Fibroblast of the conjunctiva (primary cell): ENCODE measurements around the gene IMP4.

ENCODE experiments used
- DNase-seq: peaks from one replicate; pipeline ENCODE4 v3.0.0-alpha.2; 2010; ENCODE audit warnings: low read depth

The IMP4 gene

DNA sequence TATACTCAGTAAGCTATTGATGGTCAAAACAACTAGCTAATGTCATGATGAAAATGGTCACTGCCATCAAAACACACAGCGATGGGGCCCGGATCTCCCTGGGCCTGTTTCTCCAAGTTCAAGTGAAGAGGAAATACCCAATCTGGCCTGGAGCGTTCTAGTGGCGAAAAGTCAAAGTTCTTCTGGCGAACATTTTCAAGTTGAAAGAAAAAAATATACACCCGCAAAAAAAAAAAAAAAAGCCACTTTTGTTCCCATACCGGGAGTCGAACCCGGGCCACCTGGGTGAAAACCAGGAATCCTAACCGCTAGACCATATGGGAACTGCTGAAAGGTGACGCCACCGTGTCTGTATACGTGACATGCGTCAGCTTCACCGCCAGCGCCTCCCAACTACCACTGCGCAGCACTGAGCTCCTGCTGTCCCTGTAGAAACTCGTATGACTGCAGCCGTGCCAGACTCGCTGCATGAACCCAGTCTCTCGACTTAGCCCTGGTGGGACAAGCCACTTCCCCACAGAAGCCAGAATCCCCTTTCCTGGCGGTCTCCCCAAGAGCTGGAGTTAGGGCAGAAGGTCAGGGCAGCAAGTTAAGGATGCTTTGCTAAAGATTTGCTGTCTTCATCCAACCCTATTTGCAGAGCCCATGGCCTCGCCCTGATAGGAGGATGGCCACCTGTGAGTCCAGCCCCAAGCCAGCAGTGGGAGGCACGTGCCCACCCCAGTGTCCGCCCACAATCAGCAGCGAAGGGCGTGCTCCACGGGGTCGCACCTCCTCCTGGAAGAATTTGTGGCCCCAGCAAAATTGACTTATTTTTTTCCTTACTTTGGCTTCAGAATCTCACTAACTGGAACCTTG lies 5.6 kb upstream of the IMP4 start:
- DNase-seq: peak; percentile 71

DNA sequence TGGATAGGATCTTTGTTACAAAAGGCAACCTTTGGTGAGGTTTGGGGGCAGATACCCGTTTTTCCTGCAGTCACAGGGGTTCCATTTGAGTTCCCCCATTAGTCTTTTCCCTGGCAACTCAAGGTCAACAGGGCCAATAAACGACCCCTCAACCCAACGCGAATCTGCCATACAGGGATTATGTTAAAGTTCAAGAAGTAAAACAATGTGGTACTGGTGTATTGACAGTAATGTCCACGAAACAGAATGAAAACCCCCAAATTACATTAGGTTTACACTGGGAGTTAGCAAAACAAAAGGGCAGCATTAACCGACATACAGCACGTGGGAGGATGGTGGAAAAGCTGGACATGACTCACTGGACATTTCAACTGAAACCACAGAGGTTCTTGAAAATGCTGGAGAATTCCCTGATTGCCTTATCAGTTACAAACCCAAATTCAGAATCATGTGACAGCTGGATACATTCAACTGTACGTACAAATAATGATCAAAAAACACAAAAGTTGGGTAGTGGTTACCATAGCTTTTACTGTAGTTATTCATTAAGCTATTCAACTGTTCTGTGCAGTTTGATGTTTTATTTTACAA lies 4.9 kb upstream of the IMP4 start:
- no peak for DNase-seq

DNA sequence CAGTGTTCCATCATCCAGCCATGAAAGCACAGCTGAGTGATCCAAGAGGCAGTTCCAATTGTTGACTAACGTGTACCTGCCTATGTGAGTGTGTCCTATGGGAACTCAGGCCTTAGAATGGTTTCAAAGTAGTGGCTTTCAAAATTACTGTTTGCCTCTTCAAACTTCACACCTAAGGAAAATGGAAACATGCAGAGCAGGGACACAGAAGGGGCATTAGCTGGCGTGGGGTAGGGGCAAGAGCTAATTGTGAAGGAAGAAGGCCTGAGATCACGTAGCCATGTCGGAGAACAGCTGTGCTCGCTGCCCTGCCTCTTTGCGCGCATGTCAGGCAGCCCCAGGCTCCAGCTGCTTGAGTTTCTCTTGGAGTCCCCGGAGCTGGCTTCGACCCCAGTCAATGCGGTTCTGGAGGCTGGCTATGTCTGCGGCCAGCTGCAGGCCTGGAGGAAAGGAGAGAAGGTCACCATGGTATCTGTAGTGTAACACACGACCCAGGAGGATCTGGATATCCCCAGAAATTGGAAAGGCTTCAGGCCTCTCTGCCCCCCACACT lies 3.8 kb upstream of the IMP4 start:
- DNase-seq: no peak

DNA sequence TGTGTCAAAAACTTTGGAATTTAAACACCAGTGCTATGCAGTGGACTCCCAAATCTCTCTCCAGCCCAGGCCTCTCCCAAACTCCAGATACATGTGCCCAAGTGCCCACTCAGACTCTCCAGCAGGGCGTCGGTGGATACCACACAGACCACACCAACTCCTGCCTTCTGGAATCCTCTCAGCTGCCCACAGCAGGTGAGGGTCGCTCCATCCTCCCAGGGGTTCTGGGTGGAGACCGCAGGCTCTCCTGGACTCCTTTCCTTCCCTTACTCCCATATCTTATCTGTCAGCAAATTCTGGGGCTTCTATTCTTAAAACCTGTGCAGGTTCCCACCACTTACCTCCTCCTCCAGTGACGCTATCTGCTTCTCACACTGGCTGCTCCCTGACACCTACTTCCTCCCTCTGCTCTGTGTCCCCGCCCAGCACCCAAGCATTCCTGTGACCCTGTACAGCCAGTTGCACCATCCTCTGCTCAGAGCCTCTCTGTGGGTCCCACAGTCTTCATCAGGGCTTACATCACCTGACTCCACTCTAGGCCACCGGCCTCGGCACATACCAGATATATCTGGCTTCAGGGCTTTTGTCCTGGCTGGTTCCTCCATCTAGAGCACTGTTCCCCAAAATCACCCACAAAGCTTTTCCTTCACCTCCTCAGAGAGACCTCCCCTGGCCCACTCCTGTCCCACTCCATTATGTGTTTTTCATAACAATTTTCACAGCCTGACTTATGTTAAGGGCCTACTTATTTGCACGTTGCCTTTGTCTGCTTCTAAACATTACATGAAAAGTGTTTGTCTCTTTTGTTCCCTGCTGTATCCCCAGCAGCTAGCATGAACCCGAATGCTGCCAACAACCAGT lies 2.6 kb upstream of the IMP4 start:
- no peak for DNase-seq

DNA sequence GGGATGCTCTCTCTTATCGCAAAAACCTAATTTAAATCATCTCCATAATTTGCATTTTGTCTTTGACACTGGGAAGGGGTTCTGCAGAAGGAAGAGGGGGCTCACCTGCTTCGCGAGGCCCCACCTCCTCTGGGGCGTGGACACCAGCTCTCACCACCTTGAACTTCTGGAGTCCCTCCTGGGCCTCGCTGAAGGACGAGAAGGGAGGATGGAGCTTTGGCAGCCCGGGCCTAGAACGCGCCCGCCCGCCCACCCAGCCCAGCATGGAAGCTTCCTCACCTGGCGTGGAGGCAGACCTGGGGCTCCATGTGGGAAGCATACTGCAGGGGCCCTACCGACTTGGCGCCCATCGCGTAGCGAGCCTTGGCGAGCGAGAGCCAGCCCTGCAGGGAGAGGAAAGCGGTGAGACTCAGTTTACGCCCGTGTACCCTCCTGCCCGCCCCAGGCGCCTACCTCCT lies 1.1 kb upstream of the IMP4 start:
- DNase-seq: no peak

DNA sequence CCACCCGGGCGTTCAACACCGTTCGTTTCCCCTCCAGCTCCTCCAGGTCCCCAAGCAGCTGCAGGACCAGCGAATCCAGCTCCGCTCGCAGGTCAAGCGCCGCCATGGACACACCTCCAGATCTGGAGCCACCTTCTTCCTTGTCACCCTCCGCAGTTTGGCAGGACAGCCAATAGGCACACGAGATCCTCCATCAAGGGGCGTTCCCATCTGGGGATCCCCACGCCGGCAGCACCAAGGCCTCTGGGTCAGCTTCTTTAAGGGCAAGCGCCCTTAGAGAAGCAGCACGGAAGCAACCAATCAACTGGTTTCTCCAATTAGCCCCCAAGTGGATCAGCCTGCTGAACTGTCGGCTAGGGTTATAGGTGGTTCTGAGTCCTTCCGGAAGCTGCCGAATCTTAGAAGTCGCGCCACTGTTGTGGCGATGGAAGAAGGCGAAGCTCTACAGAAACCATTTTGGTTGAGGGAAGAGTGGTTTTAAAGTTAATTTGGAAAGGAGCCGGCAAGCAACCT lies 621 bp upstream of the IMP4 start:
- peak; percentile 90 for DNase-seq

DNA sequence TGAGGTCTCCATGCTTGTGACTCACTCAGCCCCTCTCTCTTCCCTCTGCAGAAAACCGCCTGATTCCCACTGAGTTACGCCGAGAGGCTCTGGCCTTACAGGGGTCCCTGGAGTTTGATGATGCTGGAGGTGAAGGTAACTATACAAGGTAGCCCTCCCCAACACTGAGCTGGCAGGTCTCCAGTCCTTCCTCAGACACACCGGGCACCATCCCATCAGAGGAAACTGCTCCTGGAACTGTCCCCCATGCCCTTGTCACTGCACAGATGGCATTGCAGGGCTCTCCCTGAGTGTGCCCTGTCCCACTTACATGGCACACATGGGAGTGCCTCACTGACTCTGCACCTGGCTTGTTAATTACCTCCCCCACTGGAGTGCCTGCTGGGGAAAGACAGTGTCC lies 1.9 kb downstream of the IMP4 start:
- no peak for DNase-seq

DNA sequence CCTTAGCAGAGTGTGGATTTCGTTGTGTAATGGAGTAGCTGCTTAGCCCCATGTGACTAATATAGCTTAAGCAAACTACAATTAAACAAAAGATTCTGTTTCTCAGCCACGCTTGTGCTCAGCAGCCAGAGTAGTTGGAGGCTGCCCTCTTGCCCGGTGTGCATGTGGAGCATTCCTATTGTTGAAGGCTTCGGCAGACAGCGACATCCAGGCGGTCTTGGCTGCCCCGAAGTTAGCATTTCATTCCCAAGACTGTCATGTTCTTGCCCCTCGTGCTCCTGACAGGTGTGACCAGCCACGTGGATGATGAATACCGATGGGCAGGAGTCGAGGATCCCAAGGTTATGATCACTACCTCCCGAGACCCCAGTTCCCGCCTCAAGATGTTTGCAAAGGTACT lies 2.4 kb downstream of the IMP4 start:
- DNase-seq: no peak

DNA sequence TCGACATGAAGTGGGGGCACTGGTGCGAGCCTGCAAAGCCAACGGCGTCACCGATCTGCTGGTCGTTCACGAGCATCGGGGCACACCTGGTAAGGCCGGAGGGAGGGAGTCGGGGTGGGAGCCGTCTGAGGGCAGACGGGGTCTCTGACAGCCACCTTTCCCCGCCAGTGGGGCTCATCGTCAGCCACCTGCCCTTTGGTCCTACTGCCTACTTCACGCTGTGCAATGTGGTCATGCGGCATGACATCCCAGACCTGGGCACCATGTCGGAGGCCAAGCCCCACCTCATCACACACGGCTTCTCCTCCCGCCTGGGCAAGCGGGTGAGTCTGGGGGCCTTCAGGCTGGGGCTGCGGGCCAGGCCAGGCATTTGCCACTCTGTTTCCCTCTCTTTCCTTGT lies 2.9 kb downstream of the IMP4 start:
- DNase-seq: no peak

DNA sequence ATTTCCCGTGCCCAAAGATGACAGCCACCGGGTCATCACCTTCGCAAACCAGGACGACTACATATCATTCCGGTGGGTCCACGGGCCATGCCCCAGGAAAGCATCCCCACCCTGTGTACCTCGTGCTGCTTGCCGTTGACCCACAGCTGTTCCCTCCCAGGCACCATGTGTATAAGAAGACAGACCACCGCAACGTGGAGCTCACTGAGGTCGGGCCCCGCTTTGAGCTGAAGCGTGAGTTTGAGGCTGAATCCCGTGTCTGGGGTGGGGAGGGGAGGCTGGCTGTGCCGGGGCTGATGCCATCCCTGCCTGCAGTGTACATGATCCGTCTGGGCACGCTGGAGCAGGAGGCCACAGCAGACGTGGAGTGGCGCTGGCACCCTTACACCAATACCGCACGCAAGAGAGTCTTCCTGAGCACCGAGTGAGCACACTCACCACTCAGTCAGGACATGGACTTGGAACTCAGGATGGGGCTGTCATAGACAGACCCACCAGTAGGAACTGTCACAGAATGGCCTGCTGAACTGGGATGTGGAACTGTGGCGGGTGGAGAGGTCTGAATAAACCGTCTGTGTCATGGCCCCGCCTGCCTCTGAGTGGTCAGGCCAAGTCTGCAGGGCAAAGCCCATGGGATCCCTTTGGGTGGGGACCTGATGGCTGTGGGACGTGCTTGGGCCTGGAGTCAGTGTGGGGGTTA lies 3.5 kb downstream of the IMP4 start:
- no peak for DNase-seq

DNA sequence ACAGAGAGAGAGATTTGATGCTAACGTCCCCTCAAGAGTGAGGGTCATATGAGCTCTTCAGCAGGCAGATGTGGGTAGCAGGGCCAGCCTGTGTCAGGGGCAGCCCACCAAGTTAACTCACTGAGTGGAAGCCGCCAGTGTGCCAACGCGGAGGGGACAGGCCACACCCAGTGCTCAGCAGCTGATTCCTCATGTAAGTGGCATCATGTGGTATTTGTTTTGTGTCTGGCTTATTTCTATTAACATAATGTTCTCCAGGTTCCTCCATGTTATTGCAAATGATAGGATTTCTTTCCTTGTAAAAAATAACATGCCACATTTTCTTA lies 4.0 kb downstream of the IMP4 start:
- DNase-seq: no peak

DNA sequence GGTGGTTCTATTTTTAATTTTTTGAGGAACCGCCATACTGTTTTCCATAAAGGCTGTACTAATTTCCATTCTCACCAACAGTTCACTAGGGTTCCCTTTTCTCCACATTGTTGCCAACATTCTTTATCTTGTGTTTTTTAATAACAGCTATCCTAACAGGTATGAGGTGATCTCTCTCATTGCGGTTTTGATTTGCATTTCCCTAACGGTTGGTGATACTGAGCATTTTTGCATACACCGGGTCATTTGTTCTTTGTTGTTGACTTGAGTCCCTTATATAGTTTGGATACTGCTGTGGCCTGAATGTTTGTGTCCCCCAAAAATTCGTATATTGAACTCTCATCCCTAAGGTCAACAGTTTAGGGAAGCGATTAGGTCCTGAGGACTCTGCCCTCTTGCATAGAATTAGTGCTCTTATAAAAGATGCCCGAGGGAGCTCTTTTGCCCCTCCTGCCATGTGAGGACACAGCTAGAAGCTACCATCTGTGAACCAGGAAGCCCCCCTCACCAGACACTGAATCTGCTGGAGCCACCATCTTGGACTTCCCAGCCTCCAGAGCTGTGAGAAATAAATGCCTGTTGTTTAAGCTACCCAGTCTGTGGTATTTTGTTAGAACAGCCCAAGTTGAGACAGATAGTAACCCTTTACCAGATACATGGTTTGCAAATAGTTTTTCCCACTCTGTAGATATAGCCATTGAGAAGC lies 4.7 kb downstream of the IMP4 start:
- no peak for DNase-seq

DNA sequence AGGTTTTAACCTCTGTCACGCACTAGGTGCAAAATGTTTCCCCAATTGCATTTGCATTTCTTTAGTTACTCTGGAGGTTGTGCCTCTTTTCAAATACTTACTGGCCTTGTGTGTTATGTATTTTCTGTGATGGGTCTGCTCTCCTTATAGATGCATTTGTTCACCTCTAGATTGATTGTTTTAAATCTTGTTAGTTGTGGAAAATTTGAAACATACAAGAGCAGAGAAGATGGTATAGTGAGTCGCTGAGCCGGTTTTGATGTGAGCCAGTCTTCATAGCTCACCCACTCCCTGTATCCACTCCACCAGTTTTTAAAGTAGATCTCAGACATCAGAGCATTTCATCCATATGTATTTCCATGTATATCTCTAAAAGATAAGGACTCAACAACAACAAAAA lies 6.5 kb downstream of the IMP4 start:
- no peak for DNase-seq

DNA sequence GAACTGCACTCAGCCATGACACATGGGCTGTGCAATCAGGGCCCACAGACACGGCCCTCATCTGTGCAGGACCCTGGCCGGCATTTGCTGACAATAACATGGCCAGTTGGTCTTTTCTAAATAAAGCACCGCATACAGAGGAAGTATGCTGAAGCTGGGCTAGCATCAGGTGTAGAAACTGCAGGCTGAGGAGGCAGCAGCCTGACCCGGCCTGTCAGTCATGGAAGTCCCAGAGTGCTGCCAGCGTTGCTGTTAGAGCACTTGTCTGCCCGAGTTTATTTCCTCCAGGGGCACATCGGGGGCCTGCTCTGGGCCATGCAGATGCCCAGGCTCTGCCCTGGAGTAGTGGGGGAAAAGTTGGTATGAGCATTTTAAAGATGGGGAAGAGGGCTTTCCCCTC lies 9.0 kb downstream of the IMP4 start:
- DNase-seq: no peak

DNA sequence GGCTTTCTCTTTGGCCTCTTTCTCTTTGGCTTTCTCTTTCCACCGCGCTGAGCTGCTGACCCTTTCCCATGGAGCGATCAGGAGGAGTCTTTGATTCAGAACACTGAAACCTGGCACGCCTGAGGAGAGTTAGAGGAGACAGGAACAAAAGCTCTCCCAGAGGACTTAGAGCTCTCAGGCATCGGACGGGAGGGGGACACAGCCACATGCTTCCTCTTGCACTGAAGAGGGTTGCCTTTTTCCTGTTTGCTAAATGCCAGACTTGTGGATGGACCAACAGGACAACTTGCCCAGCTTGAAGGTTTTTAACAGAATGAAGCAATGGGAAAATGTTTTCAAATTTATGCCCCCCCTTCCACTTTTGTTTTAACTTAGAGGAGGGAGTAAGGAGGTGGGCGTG lies 9.5 kb downstream of the IMP4 start:
- no peak for DNase-seq

DNA sequence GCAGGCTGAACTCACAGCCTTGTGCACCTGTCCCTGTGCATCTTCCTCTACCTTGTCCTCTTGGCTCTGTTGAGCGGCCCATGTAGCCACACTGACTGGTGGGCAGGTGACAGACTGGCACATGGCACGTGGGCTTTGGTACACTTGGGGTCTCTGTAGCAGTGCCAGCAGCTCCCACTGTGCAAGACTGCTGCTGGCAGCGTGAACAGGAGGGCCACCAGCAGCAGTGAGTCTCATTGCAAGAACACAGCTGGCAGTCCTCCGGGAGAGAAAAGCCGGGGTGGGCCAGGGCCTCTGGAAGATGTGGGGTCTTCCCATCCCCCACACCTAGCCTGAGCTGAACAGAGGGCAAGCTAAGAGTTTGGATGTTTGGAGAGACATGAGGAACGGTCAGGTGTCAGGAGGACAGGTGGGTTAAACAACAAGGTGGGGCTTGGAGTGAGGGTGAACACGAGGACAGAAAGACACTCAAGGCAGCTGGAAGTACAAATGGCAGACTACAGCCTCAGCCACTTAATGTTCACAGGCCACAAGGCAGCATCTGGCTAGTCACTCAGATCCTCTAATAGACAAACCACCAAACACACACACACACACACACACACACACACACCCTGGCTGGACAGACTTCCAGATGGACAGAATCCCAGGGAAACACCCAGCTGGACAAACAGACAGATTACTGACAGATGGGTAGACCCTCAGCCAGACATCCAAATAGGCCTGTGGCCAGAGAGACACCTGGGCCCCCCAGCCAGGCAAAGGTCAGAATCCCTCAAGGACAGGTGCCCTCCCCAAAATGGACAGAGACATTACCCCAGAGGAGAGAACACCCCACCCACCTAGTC lies 10.8 kb downstream of the IMP4 start:
- no peak for DNase-seq

DNA sequence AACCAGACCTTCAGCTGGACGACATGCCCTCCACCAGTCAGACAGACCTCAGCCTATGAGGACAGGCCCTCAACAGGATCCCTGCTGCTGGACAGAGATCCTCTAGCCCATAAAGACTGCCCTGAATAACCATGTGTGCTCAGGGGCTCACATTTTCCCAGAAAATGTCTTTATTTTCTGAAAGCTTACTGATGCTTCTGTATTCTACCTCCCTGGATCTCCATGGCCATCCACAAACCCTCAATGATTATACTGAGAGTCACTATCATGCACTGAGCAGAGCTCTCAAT lies 11.4 kb downstream of the IMP4 start:
- DNase-seq: no peak

DNA sequence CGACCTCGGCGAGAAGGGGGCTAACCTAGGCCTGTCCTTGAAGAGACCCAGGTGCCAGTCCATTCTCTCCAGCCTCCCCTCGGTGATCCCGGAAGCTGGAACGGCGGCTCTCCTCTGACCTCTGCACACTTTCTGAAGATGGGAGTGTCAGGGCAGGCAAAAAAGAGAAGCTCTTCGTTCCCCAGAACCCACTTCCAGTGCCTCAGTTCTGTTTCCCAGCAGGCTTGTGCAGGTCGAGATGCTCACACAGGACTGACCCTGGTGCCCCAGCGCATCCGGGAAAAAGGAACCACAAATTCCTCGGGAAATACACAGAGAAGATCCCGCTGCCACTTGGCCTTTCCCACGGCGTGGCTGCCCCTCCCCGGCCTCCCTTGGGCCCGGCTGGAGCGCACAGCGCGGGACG lies 12.5 kb downstream of the IMP4 start:
- DNase-seq: no peak

DNA sequence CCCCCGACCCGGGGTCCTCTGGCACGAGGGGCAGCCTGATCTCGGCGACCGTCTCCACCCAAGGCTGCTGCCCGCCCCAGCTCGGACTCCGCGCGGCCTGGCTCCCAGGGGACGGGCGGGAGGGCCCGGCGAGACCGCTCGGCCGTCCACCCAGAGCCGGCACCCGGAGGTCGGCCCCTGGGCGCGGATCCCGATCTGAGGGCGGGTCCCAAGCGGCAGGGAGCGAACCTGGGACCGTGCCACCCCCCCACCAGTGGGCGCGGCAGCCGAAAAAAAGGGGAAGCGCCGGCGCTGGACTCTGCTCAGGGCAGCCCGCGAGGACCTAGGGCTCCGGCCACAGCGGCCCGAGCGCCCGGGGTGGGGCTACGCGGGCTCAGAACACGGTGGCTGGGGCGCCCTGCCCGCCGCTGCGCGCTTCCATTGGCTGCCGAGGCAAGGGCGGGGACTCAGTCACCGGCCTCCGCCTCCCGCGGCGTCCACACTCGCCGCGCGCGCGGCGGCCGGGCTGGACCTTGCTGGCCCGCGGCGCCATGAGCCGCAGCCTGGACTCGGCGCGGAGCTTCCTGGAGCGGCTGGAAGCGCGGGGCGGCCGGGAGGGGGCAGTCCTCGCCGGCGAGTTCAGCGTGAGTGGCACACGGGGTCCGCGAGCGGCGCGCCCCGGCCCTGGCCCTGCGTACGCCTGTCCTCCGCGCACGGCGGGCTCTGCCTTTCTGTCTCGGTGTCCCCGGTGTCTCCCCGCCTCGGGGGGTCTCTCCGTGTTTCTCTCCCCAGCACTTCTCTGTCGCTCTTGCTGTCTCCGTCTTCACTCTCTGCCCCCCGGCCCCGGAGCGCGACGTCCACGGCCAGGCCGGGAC lies 13.1 kb downstream of the IMP4 start, which contains the start of gene PTPN18:
Gene PTPN18, plus strand, starts transcription at position 479 of the 854 bp plus-strand sequence. Its CDS starts 52 bp downstream, at position 531.
- peak; percentile 72 for DNase-seq
